MM.1S (cell line): Measurements from ENCODE around the gene LARGE1.

Experiments used
- DNase-seq: peaks from one replicate; pipeline ENCODE4 v3.0.0-alpha.2; 2015
- H2AFZ ChIP-seq: fragments of 300-600 bp; sonication (generic); 2 replicates; pipeline ENCODE4 v1.6.0; 2016; ENCODE audit warnings: antibody characterized with exemption, low read length
- H3F3A ChIP-seq: fragments of 300-600 bp; sonication (generic); 2 replicates; pipeline ENCODE4 v1.6.1; 2016; ENCODE audit warnings: mild to moderate bottlenecking, antibody characterized with exemption, low read length, moderate library complexity, mixed read lengths; ENCODE audit not compliant: insufficient read depth
- H3K27ac ChIP-seq: fragments of 300-600 bp; sonication (generic); 2 replicates; pipeline ENCODE4 v1.5.1; 2016; ENCODE audit warnings: mild to moderate bottlenecking, low read length
- H3K27me3 ChIP-seq: fragments of 300-600 bp; sonication (generic); replicated peaks from 2 replicates; pipeline ENCODE4 v1.6.0; 2016; ENCODE audit warnings: low read length; ENCODE audit not compliant: insufficient read depth
- H3K36me3 ChIP-seq: fragments of 300-600 bp; sonication (generic); replicated peaks from 2 replicates; pipeline ENCODE4 v1.6.1; 2016; ENCODE audit warnings: mild to moderate bottlenecking, low read length, mixed read lengths; ENCODE audit not compliant: insufficient read depth
- H3K4me1 ChIP-seq: fragments of 300-600 bp; sonication (generic); 2 replicates; pipeline ENCODE4 v1.6.1; 2016; ENCODE audit warnings: low read length, mixed read lengths
- H3K4me2 ChIP-seq: fragments of 300-600 bp; sonication (generic); 2 replicates; pipeline ENCODE4 v1.6.0; 2016; ENCODE audit warnings: low read depth, low read length
- H3K4me3 ChIP-seq: fragments of 300-600 bp; sonication (generic); 2 replicates; pipeline ENCODE4 v1.5.1; 2016; ENCODE audit warnings: low read length, mixed read lengths
- H3K79me2 ChIP-seq: fragments of 300-600 bp; sonication (generic); 2 replicates; pipeline ENCODE4 v1.6.1; 2016; ENCODE audit warnings: mixed run types, low read length, mixed read lengths
- H3K9ac ChIP-seq: fragments of 300-600 bp; sonication (generic); 2 replicates; pipeline ENCODE4 v1.6.1; 2016; ENCODE audit warnings: low read length, mixed read lengths
- H3K9me2 ChIP-seq: fragments of 300-600 bp; sonication (generic); replicated peaks from 2 replicates; pipeline ENCODE4 v1.6.1; 2016; ENCODE audit warnings: mild to moderate bottlenecking, low read length, mixed read lengths; ENCODE audit not compliant: insufficient read depth
- H3K9me3 ChIP-seq: fragments of 300-600 bp; sonication (generic); replicated peaks from 2 replicates; pipeline ENCODE4 v1.6.1; 2016; ENCODE audit warnings: mild to moderate bottlenecking, low read length, mixed read lengths; ENCODE audit not compliant: insufficient read depth
- H4K20me1 ChIP-seq: fragments of 300-600 bp; sonication (generic); 2 replicates; pipeline ENCODE4 v1.6.1; 2016; ENCODE audit warnings: mild to moderate bottlenecking, low read length, moderate library complexity, mixed read lengths; ENCODE audit not compliant: insufficient read depth
- CTCF ChIP-seq: fragments of 300-600 bp; sonication (generic); IDR thresholded peaks from 2 replicates; pipeline ENCODE4 v1.5.1; 2016; ENCODE audit warnings: antibody characterized with exemption, low read length, mixed read lengths
- EZH2 ChIP-seq: fragments of 300-600 bp; sonication (generic); optimal IDR thresholded peaks from 2 replicates; pipeline ENCODE3; 2017; ENCODE audit warnings: low read depth, mild to moderate bottlenecking, antibody characterized with exemption, low read length, mixed read lengths
- EZH2phosphoT487 ChIP-seq: fragments of 300-600 bp; sonication (generic); IDR thresholded peaks from 2 replicates; pipeline ENCODE4 v1.6.1; 2018; ENCODE audit warnings: antibody characterized with exemption, low read length

The LARGE1 gene

GRCh38 chr22:33513388-33514338, 406.6 kb downstream of the LARGE1 start:
- TF ChIP-seq CTCF (no peak), EZH2phosphoT487 (no peak), EZH2 (no peak)
- Histone ChIP-seq H3F3A (no peaks in the 10 kb centered on the region), H4K20me1 (no peaks in the 10 kb centered on the region), H3K36me3 (no peaks in the 10 kb centered on the region), H2AFZ (no peak overlapping the region), H3K9ac (no peak overlapping the region), H3K79me2 (peaks cover 3% of the 10 kb centered on the region; the same call in 1 of the 2 replicates), H3K9me2 (no peaks in the 10 kb centered on the region), H3K4me2 (no peak overlapping the region), H3K27ac (no peak overlapping the region), H3K4me1 (no peaks in the 10 kb centered on the region), H3K9me3 (no peaks in the 10 kb centered on the region), H3K27me3 (no peaks in the 10 kb centered on the region), H3K4me3 (no peak overlapping the region)
- no peak for DNase-seq

- H4K20me1 ChIP-seq, result no peaks in the 10 kb centered on the region
- H3K79me2 ChIP-seq, result no peaks in the 10 kb centered on the region
- H3K4me3 ChIP-seq, result no peak overlapping the region
- no peak overlapping the region for H3K4me2 ChIP-seq
- no peaks in the 10 kb centered on the region for H3K27me3 ChIP-seq
- no peak overlapping the region for H3K27ac ChIP-seq
- no peaks in the 10 kb centered on the region for H3K4me1 ChIP-seq
- no peak overlapping the region for H3K9ac ChIP-seq
- H3K9me3 ChIP-seq, result no peaks in the 10 kb centered on the region
- no peaks in the 10 kb centered on the region for H3K36me3 ChIP-seq
- H2AFZ ChIP-seq, result no peak overlapping the region
- no peak for DNase-seq
- no peaks in the 10 kb centered on the region for H3K9me2 ChIP-seq
- TF ChIP-seq EZH2 (no peak), EZH2phosphoT487 (no peak), CTCF (no peak)
- H3F3A ChIP-seq, result no peaks in the 10 kb centered on the region
These were observed 407.4 kb downstream of the LARGE1 start for GRCh38 chr22:33512908-33513307.

- Histone ChIP-seq H3F3A (no peaks in the 10 kb centered on the region), H3K9ac (no peak overlapping the region), H3K9me2 (no peaks in the 10 kb centered on the region), H3K9me3 (no peaks in the 10 kb centered on the region), H2AFZ (no peak overlapping the region), H3K36me3 (no peaks in the 10 kb centered on the region), H3K79me2 (no peaks in the 10 kb centered on the region), H3K4me3 (no peak overlapping the region), H3K27ac (no peak overlapping the region), H4K20me1 (no peaks in the 10 kb centered on the region), H3K27me3 (no peaks in the 10 kb centered on the region), H3K4me2 (no peak overlapping the region), H3K4me1 (no peaks in the 10 kb centered on the region)
- TF ChIP-seq EZH2phosphoT487, result no peak
- no peak for TF ChIP-seq EZH2
- TF ChIP-seq CTCF, result no peak
- no peak for DNase-seq
These were observed 409.8 kb downstream of the LARGE1 start for GRCh38 chr22:33510429-33510904.
